Measurements from ENCODE around the gene OR5A1. TPM values are rescaled to one million over a fixed set of nuclear protein-coding genes. Genes with fewer than 3 reads are reported as not detected.
A peak's percentile ranks its signal among the peaks of the same experiment; 100 is the strongest.

Gene OR5A1
- total and polyA plus RNA-seq, 4 donors, result not detected

DNA sequence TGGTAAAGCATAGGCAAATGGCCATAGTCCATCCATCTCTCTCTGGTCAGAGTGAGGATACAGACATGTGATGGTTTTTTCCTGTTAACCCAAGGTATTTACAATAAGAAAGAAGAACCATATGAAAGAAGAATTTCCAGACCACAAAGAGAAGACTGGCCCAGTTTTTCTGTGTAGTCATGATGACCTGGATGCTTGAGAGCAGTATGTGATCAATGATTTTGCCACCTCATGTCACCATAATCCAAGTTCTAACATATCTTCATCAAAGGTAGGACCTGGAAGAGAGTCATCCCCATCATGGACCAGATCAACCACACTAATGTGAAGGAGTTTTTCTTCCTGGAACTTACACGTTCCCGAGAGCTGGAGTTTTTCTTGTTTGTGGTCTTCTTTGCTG is 20.4 kb downstream of the OR5A1 start, which contains the start of gene OR4D6:
Gene OR4D6 (plus strand): TSS at position 301 of the 400 bp plus-strand sequence. CDS start 0 bp downstream, at position 301.
- Histone ChIP-seq H3K27me3 (ENCODE audit: control insufficient read depth in 3 of 3, insufficient read depth in 3 of 3, low read length in 2 of 3) (no peaks in the 10 kb centered on the region), H3K27ac (ENCODE audit: low read depth in 1 of 2, low read length in 1 of 2) (no peak within 1 kb of the TSS), H3K9me3 (ENCODE audit: control insufficient read depth in 4 of 4, insufficient read depth in 3 of 4, low read length in 3 of 4) (peaks cover 0 to 2% (median 0%) of the 10 kb centered on the region in 4 donors), H3K4me1 (ENCODE audit: control insufficient read depth in 5 of 5, insufficient read depth in 5 of 5, low read length in 5 of 5) (no peaks in the 10 kb centered on the region), H3K36me3 (ENCODE audit: control insufficient read depth in 4 of 4, insufficient read depth in 4 of 4, low read length in 4 of 4) (no peaks in the 10 kb centered on the region), H3K4me3 (no peak within 1 kb of the TSS), H3K9ac (ENCODE audit: insufficient read depth in 1 of 2, low read length in 2 of 2) (no peak within 1 kb of the TSS)
- TF ChIP-seq CTCF (IDR thresholded peaks at IDR 0.05; ENCODE audit: control extremely low read depth, extremely low read depth), result no peak
- DNase-seq (no peak), ATAC-seq (ENCODE audit: insufficient read depth, low FRiP score) (no peak)
- 87 to 96% methylated on average over 2 of the region's 2 CpGs for WGBS, 2 donors

- ATAC-seq (ENCODE audit: insufficient read depth, low FRiP score), result no peak
- H3K4me3 ChIP-seq, result no peak overlapping the region
- WGBS, 2 donors, result 76 to 89% methylated on average over 3 of the region's 3 CpGs
- H3K36me3 ChIP-seq (ENCODE audit: control insufficient read depth in 4 of 4, insufficient read depth in 4 of 4, low read length in 4 of 4), result no peaks in the 10 kb centered on the region
- no peak for DNase-seq
- no peak overlapping the region for H3K27ac ChIP-seq (ENCODE audit: low read depth in 1 of 2, low read length in 1 of 2)
- no peaks in the 10 kb centered on the region for H3K27me3 ChIP-seq (ENCODE audit: control insufficient read depth in 3 of 3, insufficient read depth in 3 of 3, low read length in 2 of 3)
- peaks cover 0 to 2% (median 0%) of the 10 kb centered on the region in 4 donors for H3K9me3 ChIP-seq (ENCODE audit: control insufficient read depth in 4 of 4, insufficient read depth in 3 of 4, low read length in 3 of 4)
- TF ChIP-seq CTCF (IDR thresholded peaks at IDR 0.05; ENCODE audit: control extremely low read depth, extremely low read depth), result no peak
- H3K4me1 ChIP-seq (ENCODE audit: control insufficient read depth in 5 of 5, insufficient read depth in 5 of 5, low read length in 5 of 5), result no peaks in the 10 kb centered on the region
- H3K9ac ChIP-seq (ENCODE audit: insufficient read depth in 1 of 2, low read length in 2 of 2), result no peak overlapping the region
Observed at GRCh38 chr11:59459916-59460315, 23.6 kb downstream of the OR5A1 start.

DNA sequence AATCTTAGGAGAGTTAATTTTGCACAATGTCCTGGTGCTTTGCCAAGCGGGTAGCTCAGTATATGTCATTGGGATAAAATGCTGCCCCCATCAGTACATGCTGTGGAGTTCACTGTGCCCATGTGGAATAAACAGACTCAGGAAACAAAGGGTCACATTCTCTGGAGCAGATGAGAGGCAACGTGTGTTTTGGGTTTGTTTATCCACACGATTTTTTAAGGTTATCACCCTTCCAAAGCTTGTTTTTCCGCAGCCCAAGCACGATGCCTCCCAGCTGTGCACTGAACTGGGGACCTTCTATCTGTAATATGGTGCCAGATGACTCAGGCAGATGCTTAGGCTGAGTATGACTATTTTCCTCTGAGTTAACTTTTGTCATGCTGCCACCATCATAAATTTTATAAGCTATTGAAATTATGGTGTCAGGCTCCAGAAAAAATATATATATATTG is 26.9 kb downstream of the OR5A1 start:
- peak in 2 of 3 donors; percentile 24 to 31 for DNase-seq
- no peaks in the 10 kb centered on the region for H3K4me1 ChIP-seq (ENCODE audit: control insufficient read depth in 5 of 5, insufficient read depth in 5 of 5, low read length in 5 of 5)
- H3K4me3 ChIP-seq, result no peak overlapping the region
- no peak overlapping the region for H3K27ac ChIP-seq (ENCODE audit: low read depth in 1 of 2, low read length in 1 of 2)
- H3K9me3 ChIP-seq (ENCODE audit: control insufficient read depth in 4 of 4, insufficient read depth in 3 of 4, low read length in 3 of 4), result peaks cover 0 to 2% (median 0%) of the 10 kb centered on the region in 4 donors
- H3K36me3 ChIP-seq (ENCODE audit: control insufficient read depth in 4 of 4, insufficient read depth in 4 of 4, low read length in 4 of 4), result no peaks in the 10 kb centered on the region
- H3K27me3 ChIP-seq (ENCODE audit: control insufficient read depth in 3 of 3, insufficient read depth in 3 of 3, low read length in 2 of 3), result no peaks in the 10 kb centered on the region
- 43 to 66% methylated on average over 5 of the region's 5 CpGs for WGBS, 2 donors
- ATAC-seq (ENCODE audit: insufficient read depth, low FRiP score), result no peak
- TF ChIP-seq CTCF (IDR thresholded peaks at IDR 0.05; ENCODE audit: control extremely low read depth, extremely low read depth), result no peak
- no peak overlapping the region for H3K9ac ChIP-seq (ENCODE audit: insufficient read depth in 1 of 2, low read length in 2 of 2)

DNA sequence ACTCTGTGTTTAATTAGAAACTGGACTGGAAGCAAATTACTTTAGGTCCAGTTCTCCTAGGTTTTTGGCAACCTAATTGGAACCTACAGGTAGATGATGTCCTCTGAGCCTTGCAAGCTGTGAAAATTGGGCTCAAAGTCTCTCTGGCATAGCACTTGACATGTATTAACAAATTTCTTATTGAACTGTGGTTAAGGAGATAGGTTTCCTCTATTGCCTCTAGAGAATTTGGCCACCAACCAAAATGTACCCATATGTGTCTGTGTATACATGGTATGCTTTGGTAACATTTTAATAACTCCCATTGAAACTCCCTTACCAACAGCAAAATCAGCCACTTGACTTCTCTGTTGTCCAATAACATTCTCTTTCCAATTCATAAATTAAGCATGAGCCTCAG is 36.7 kb downstream of the OR5A1 start, which contains the start of gene OR4D10:
Gene OR4D10 (plus strand): TSS at position 301 of the 400 bp plus-strand sequence. CDS start 4,115 bp downstream, outside the sequence.
- Histone ChIP-seq H3K36me3 (ENCODE audit: control insufficient read depth in 4 of 4, insufficient read depth in 4 of 4, low read length in 4 of 4) (no peaks in the 10 kb centered on the region), H3K4me1 (ENCODE audit: control insufficient read depth in 5 of 5, insufficient read depth in 5 of 5, low read length in 5 of 5) (no peaks in the 10 kb centered on the region), H3K27me3 (ENCODE audit: control insufficient read depth in 3 of 3, insufficient read depth in 3 of 3, low read length in 2 of 3) (no peaks in the 10 kb centered on the region), H3K9ac (ENCODE audit: insufficient read depth in 1 of 2, low read length in 2 of 2) (no peak within 1 kb of the TSS), H3K27ac (ENCODE audit: low read depth in 1 of 2, low read length in 1 of 2) (no peak within 1 kb of the TSS), H3K4me3 (no peak within 1 kb of the TSS), H3K9me3 (ENCODE audit: control insufficient read depth in 4 of 4, insufficient read depth in 3 of 4, low read length in 3 of 4) (no peaks in the 10 kb centered on the region)
- ATAC-seq (ENCODE audit: insufficient read depth, low FRiP score) (no peak), DNase-seq (no peak)
- TF ChIP-seq CTCF (IDR thresholded peaks at IDR 0.05; ENCODE audit: control extremely low read depth, extremely low read depth), result no peak

Measured in lung (tissue), 12 donors.